Mesendoderm (in vitro differentiated cells): ENCODE data around the gene CT45A10. TPM values are rescaled to one million over a fixed set of nuclear protein-coding genes. Genes with fewer than 3 reads are reported as not detected.
A peak's percentile ranks its signal among the peaks of the same experiment; 100 is the strongest.
"Not testable (repeated sequence)": the region's sequence is repeated elsewhere in the genome, so short reads cannot be mapped to it uniquely, and the experiment has no call there.

ENCODE experiments used
- DNase-seq: peaks from one replicate; pipeline ENCODE4 v3.0.0; 2013
- H2AK5ac ChIP-seq: 2 replicates; pipeline ENCODE4 v1.6.1; 2013; ENCODE audit warnings: low read length, inconsistent platforms
- H2BK120ac ChIP-seq: 2 replicates; pipeline ENCODE4 v1.6.1; 2013; ENCODE audit warnings: low read depth, mild to moderate bottlenecking, low read length, moderate library complexity, mixed read lengths
- H2BK15ac ChIP-seq: replicated peaks from 2 replicates; pipeline ENCODE4 v1.6.1; 2013; ENCODE audit warnings: low read depth, mild to moderate bottlenecking, moderate library complexity
- H2BK5ac ChIP-seq: 2 replicates; pipeline ENCODE4 v1.6.1; 2013; ENCODE audit warnings: low read length, inconsistent platforms
- H3K18ac ChIP-seq: 2 replicates; pipeline ENCODE4 v1.6.1; 2013; ENCODE audit warnings: mild to moderate bottlenecking, low read length, mixed read lengths
- H3K23ac ChIP-seq: one replicate; pipeline ENCODE4 v1.6.1; 2013; ENCODE audit warnings: low read length
- H3K27ac ChIP-seq: 2 replicates; pipeline ENCODE4 v1.5.1; 2013; ENCODE audit warnings: low read depth, mild to moderate bottlenecking, inconsistent platforms, low read length, moderate library complexity
- H3K27me3 ChIP-seq: 2 replicates; pipeline ENCODE4 v1.6.1; 2013; ENCODE audit warnings: low read length, control low read depth, mild to moderate bottlenecking, inconsistent platforms; ENCODE audit not compliant: insufficient read depth, poor library complexity
- H3K36me3 ChIP-seq: 2 replicates; pipeline ENCODE4 v1.6.1; 2013; ENCODE audit warnings: low read length, inconsistent platforms; ENCODE audit not compliant: control insufficient read depth, insufficient read depth
- H3K4ac ChIP-seq: one replicate; pipeline ENCODE4 v1.6.1; 2013; ENCODE audit warnings: low read depth, mild to moderate bottlenecking, low read length, moderate library complexity
- H3K4me1 ChIP-seq: 2 replicates; pipeline ENCODE4 v1.6.1; 2013; ENCODE audit warnings: low read depth, low read length, inconsistent platforms; ENCODE audit not compliant: control insufficient read depth
- H3K4me2 ChIP-seq: 2 replicates; pipeline ENCODE4 v1.6.1; 2013; ENCODE audit warnings: low read length
- H3K4me3 ChIP-seq: 2 replicates; pipeline ENCODE4 v1.5.1; 2013; ENCODE audit warnings: mild to moderate bottlenecking, low read length
- H3K56ac ChIP-seq: one replicate; pipeline ENCODE4 v1.6.1; 2013; ENCODE audit warnings: low read length
- H3K79me1 ChIP-seq: 2 replicates; pipeline ENCODE4 v1.6.1; 2013; ENCODE audit warnings: low read length, inconsistent platforms
- H3K79me2 ChIP-seq: 2 replicates; pipeline ENCODE4 v1.6.1; 2013; ENCODE audit warnings: mild to moderate bottlenecking, low read length; ENCODE audit not compliant: control insufficient read depth, insufficient read depth
- H3K9ac ChIP-seq: 2 replicates; pipeline ENCODE4 v1.6.1; 2013; ENCODE audit warnings: low read length, inconsistent platforms
- H4K5ac ChIP-seq: one replicate; pipeline ENCODE4 v1.6.1; 2013; ENCODE audit warnings: low read length
- H4K8ac ChIP-seq: one replicate; pipeline ENCODE4 v1.6.1; 2013; ENCODE audit warnings: low read depth, mild to moderate bottlenecking, control low read depth, low read length, moderate library complexity
- WGBS: extraction: QIAGEN DNeasy Blood & Tissue Kit; methylation state at CpG from one replicate; pipeline ENCODE4 v1.1.7; 2013; ENCODE audit warnings: low lambda C conversion rate, missing lambda C conversion rate; ENCODE audit not compliant: insufficient coverage; ENCODE audit errors: extremely low coverage; 5-methylcytosine and 5-hydroxymethylcytosine counted together
- polyA plus RNA-seq, 2 experiments: library from polyadenylated mRNA; stranded (reverse); fragments of 200-250 nt; gene quantifications; one replicate each; pipeline ENCODE4 v1.2.3, GENCODE V29; 2013

Gene CT45A10
- not detected for polyA plus RNA-seq (2013, experiment 1 of 2)
- polyA plus RNA-seq (2013, experiment 2 of 2) = not detected

- no peaks in the 10 kb centered on the region for H3K27me3 ChIP-seq
- WGBS = no CpG with 5 or more reads among the region's 22 CpGs
- H3K4me2 ChIP-seq = no peak within 1 kb of the TSS
- H3K56ac ChIP-seq = no peak within 1 kb of the TSS
- no peak within 1 kb of the TSS for H2AK5ac ChIP-seq
- H3K4ac ChIP-seq = no peak within 1 kb of the TSS
- H2BK5ac ChIP-seq = no peak within 1 kb of the TSS
- H3K27ac ChIP-seq = no peak within 1 kb of the TSS
- no peak for DNase-seq
- no peaks in the 10 kb centered on the region for H3K79me1 ChIP-seq
- no peak within 1 kb of the TSS for H4K5ac ChIP-seq
- no peak within 1 kb of the TSS for H3K9ac ChIP-seq
- no peak within 1 kb of the TSS for H3K4me3 ChIP-seq
- H3K18ac ChIP-seq = no peak within 1 kb of the TSS
- no peak within 1 kb of the TSS for H2BK15ac ChIP-seq
- no peaks in the 10 kb centered on the region for H3K36me3 ChIP-seq
- no peak within 1 kb of the TSS for H2BK120ac ChIP-seq
- no peaks in the 10 kb centered on the region for H3K79me2 ChIP-seq
- no peak within 1 kb of the TSS for H4K8ac ChIP-seq
- H3K4me1 ChIP-seq = no peaks in the 10 kb centered on the region
- no peak within 1 kb of the TSS for H3K23ac ChIP-seq
These were observed at the start of gene CT45A10, which contains the start of gene SAGE1 for GRCh38 chrX:135893294-135893817. Gene CT45A10 (minus strand): TSS chrX:135893444. CDS start chrX:135885344, 8,100 bp downstream. Gene SAGE1 (plus strand): TSS chrX:135893716. CDS start chrX:135896243, 2,527 bp downstream.

- Histone ChIP-seq H2AK5ac (no peak overlapping the region), H4K8ac (no peak overlapping the region), H3K4me2 (no peak overlapping the region), H3K79me2 (no peaks in the 10 kb centered on the region), H3K9ac (no peak overlapping the region), H2BK120ac (no peak overlapping the region), H3K4me3 (no peak overlapping the region), H3K27me3 (no peaks in the 10 kb centered on the region), H2BK15ac (no peak overlapping the region), H3K18ac (no peak overlapping the region), H2BK5ac (no peak overlapping the region), H3K4me1 (no peaks in the 10 kb centered on the region), H3K4ac (no peak overlapping the region), H3K23ac (no peak overlapping the region), H3K79me1 (no peaks in the 10 kb centered on the region), H4K5ac (no peak overlapping the region), H3K56ac (no peak overlapping the region), H3K36me3 (no peaks in the 10 kb centered on the region), H3K27ac (no peak overlapping the region)
- DNase-seq = peak; percentile 47
- WGBS = no CpG with 5 or more reads among the region's 19 CpGs
These were observed 38.6 kb upstream of the CT45A10 start for GRCh38 chrX:135931644-135932487.

- Histone ChIP-seq H2BK5ac (no peak overlapping the region), H3K4me3 (no peak overlapping the region), H3K79me1 (no peaks in the 10 kb centered on the region), H3K9ac (no peak overlapping the region), H3K4me1 (no peaks in the 10 kb centered on the region), H3K27me3 (no peaks in the 10 kb centered on the region), H2BK15ac (no peak overlapping the region), H3K27ac (no peak overlapping the region), H3K56ac (no peak overlapping the region), H3K4me2 (no peak overlapping the region), H3K4ac (no peak overlapping the region), H4K8ac (no peak overlapping the region), H3K18ac (no peak overlapping the region), H2BK120ac (no peak overlapping the region), H3K36me3 (no peaks in the 10 kb centered on the region), H3K79me2 (no peaks in the 10 kb centered on the region), H3K23ac (no peak overlapping the region), H2AK5ac (no peak overlapping the region), H4K5ac (no peak overlapping the region)
- DNase-seq = no peak
- WGBS = no CpG with 5 or more reads among the region's 2 CpGs
These were observed 34.7 kb upstream of the CT45A10 start for GRCh38 chrX:135927897-135928296.

GRCh38 chrX:135923353-135923752 is 30.1 kb upstream of the CT45A10 start:
- Histone ChIP-seq H2BK5ac (no peak overlapping the region), H2BK15ac (no peak overlapping the region), H3K4ac (no peak overlapping the region), H3K18ac (no peak overlapping the region), H2AK5ac (no peak overlapping the region), H3K4me1 (no peaks in the 10 kb centered on the region), H3K23ac (no peak overlapping the region), H3K27ac (no peak overlapping the region), H3K36me3 (no peaks in the 10 kb centered on the region), H2BK120ac (no peak overlapping the region), H3K4me3 (no peak overlapping the region), H3K56ac (no peak overlapping the region), H3K79me2 (no peaks in the 10 kb centered on the region), H3K79me1 (no peaks in the 10 kb centered on the region), H4K5ac (no peak overlapping the region), H3K27me3 (no peaks in the 10 kb centered on the region), H3K9ac (no peak overlapping the region), H4K8ac (no peak overlapping the region), H3K4me2 (no peak overlapping the region)
- no CpG with 5 or more reads among the region's 5 CpGs for WGBS
- DNase-seq = peak; percentile 3

- not testable (repeated sequence) for H3K27me3 ChIP-seq, H3K9ac ChIP-seq, H3K79me1 ChIP-seq, H3K79me2 ChIP-seq, H3K4me1 ChIP-seq, H3K4ac ChIP-seq, H4K8ac ChIP-seq, H3K23ac ChIP-seq, DNase-seq, H4K5ac ChIP-seq, H3K27ac ChIP-seq, H2BK5ac ChIP-seq, H3K36me3 ChIP-seq, H3K4me2 ChIP-seq, H2BK120ac ChIP-seq, H3K4me3 ChIP-seq, H2AK5ac ChIP-seq, H3K18ac ChIP-seq, H2BK15ac ChIP-seq, H3K56ac ChIP-seq
- no CpG with 5 or more reads among the region's 1 CpG for WGBS
These were observed 27.3 kb upstream of the CT45A10 start for GRCh38 chrX:135920516-135920915.
